HG02571 (cell line): Measurements from ENCODE around the gene LRRK2.
"Not testable (repeated sequence)": the region's sequence is repeated elsewhere in the genome, so short reads cannot be mapped to it uniquely, and the experiment has no call there.

Experiments
- ATAC-seq: cut with Tn5 transposase; IDR thresholded peaks from one replicate; pipeline ENCODE4 v1.9.1; 2021; ENCODE audit warnings: mild to moderate bottlenecking, moderate library complexity; ENCODE audit not compliant: unreplicated experiment

Gene LRRK2

DNA sequence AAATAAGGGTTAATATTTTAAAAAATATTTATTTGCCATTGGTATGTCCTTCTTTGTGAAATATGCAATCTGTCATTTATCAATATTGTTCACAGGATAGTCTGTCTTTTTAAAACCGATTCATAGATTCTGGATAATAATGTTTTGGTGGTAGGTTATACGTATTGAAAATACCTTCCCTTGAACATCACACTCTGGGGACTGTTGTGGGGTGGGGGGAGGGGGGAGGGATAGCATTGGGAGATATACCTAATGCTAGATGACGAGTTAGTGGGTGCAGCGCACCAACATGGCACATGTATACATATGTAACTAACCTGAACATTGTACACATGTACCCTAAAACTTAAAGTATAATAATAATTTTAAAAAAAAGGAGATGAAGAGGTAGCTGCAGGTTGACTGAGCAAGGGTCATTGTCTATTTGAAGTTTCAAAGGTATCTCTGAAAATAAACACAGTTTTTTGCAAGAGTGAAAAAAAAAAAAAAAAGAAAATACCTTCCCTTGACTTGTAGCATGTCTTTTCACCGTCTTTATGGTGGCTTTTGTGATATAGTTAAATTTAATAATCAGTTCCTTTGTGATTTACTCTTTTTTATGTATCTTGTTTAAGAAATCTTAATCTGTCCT, 19.8 kb downstream of the LRRK2 start:
- ATAC-seq: not testable (repeated sequence)

DNA sequence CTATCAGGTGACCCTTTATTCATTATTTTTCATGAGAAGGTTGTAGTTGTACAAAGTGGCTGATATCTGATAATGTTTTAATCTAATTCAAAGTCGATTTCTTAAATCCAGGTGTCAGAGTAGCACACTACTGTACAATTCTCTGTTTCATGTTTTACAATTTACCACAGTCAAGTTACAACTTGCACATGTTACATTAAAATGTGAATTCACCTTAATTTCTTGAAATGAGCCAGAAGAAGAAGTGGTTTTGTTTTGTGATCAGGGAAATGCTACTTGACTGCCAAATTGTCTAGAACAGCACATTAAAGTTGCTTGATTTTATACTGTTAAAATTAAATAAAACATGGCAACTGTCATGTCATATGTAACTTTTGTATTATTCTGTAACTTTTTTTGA, 23.2 kb downstream of the LRRK2 start:
- no peak for ATAC-seq

DNA sequence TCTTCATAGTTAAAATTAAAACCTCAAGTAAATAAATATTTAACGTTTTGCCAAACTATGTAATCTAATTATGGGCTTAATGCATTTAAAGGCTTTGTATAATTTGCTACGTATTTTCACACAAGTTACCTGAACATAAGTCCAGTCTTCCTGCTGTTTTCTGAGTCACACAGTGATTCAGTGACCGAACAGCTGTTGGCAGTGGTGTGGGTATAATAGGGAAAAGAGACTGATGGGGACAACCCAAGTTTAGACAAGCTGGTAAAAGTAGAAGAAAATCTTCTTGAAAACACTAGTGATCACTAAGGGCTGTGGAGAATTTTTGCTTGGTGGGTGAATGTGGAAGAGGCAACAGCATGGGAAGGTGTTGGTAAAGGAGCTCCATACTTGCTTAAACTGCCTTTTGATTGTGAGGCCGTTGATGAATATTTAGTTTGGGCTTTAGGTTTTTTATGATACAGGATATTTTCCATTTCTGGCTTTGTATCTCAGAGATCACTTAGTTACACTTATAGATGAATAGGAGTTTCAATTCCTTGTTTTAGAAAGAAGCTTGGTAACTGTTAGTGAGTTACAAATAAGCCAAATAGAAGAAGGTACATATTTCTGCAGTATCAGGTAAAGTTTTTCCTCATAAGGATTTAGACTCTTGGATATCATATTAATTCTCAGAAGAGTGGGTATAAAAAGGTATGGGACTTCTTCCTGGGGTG, 23.9 kb downstream of the LRRK2 start:
- ATAC-seq: no peak

DNA sequence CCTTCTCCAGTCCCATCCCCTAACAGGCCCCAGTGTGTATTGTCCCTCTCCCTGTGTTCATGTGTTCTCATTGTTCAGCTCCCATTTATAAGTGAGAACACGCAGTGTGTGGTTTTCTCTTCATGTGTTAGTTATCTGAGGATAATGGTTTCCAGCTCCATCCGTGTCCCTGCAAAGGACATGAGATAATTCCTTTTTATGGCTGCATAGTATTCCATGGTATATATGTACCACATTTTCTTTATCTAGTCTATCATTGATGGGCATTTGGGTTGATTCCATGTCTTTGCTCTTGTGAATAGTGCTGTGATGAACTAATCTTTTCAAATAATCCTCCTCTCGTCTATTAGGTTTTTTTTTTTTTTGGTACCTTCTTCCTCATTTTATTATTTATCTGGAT, 25.9 kb downstream of the LRRK2 start:
- ATAC-seq: not testable (repeated sequence)

DNA sequence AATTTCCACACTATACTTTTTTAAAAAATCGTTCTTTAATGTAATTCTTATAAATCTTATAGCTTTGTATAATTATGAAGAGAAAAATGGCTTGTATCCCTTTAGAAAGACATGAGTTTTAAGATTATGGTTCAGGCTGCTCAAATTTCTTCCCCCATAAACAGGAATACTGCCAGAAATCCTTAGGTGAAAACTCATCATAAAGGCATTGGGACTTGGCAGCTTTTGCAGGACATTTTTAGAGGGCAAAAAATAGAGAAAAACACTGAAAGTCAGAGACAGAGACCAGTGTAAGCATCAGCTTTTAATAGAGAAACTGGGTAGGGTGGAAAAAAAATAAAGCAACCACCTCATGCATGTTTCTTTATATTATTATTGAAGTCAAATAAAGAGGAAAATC, 29.1 kb downstream of the LRRK2 start:
- no peak for ATAC-seq

DNA sequence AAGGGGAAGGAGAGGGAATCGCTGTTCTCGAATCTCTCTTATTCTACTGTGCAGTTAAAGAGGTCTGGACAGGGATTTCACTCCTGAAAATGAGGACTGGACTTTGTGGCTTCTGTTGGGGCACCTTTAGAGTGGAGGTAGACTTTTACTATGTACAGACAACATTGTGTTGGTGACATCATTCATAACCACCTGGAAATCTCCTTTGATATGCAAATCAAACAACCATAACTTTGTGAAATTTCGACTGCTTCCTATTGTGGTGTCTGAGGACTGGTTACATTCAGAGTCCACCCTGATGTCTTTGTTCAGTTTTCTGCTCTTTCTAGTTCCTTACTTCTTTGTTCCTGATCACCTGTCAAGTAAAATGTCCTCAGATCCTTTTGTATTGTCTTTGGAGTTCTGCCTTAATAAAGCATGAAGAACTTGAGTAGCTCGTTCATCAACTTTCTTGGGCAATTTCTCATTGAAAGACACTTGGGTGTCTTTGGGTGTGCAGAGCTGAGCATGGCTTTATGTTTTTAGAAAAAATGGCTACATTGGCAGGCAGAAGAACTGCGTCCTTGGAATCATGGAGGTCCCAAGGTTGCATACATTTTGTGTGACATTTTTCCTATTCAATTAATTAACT, 29.8 kb downstream of the LRRK2 start:
- ATAC-seq: no peak

DNA sequence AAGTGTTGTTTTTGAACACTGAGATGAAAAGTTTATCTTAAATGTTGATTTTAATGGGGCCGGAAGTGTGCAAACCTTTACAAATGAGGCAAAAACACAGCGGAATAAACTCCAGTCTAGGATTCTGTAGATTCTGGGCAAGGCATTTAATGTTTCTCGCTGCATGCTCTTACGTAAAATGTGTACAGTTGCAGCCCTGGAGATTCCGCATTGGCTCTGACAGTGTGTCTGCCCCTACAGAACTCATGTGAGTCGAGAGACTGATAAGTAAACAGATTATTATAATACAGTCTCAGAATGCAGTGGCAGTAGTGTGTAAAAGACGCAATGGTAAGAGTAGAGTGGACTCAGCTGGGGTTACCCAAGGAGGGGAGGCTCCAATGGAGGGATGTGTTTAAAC, 33.6 kb downstream of the LRRK2 start:
- no peak for ATAC-seq

DNA sequence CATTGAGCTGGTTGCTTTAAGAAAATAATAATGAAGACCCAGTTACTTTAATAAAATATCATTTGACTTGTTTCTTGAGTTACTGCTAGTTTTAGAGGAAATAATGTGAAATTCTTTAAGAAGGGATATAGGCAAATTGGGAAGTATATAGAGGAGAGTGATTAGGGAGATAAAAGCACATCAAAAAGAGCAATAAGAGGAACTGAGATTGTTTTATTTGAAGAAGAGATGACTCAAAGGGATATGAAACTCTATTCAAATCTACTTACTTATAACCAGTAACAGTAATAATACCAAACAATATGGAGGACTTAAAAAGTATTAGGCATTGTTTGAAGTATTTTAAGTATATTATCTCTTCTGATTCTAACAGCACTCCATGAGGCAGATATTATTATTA, 37.1 kb downstream of the LRRK2 start:
- ATAC-seq: peak; percentile 61

DNA sequence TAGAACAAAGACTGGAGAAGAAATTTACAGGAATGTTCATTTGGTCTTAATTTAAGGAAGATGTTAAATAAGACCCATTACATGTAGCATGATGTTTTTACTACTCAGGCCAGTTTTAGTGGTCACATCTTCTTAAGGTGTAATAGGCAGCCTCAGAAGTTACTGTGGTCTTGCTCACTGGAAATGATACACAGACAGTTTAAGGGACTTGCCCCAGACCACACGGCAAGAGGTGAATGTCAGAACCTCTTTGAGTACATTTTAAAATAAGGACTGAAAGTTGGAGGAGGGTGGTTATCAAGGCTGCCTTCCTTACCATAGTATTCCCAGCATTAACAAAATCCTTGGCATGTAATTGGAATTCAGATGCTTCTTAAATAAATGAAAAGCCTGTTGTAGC, 37.9 kb downstream of the LRRK2 start:
- peak; percentile 75 for ATAC-seq

DNA sequence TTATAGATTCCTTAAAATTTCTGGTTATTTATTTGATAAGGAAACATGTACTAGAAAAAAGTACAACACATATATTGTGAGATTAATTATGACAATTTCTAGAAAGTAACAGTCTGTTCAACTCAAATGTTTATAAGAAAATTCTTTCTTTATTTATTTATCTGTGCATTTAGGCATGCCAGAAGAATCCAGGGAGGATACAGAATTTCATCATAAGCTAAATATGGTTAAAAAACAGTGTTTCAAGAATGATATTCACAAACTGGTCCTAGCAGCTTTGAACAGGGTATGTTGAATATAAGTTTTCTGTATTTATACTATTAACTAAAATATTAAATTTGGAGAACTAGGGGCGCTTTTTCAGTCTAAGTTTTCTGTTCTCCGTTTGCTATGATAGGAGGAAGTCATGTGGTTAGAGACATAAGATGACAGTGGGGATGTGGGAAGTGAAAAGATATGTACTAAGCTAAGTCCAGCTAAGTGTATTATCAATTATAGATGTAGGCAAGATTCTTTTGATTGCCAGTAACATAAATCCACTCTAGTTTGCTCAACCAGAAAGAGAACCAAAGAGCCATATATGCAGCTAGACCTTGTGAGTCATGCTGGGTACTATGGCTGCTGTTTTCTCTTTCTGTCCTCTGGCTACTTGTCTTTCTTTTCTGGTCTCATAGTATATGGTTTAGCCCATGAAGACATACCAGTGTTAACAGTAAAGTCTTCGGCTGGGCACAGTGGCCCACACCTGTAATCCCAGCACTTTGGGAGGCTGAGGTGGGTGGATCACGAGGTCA, 39.0 kb downstream of the LRRK2 start:
- no peak for ATAC-seq

DNA sequence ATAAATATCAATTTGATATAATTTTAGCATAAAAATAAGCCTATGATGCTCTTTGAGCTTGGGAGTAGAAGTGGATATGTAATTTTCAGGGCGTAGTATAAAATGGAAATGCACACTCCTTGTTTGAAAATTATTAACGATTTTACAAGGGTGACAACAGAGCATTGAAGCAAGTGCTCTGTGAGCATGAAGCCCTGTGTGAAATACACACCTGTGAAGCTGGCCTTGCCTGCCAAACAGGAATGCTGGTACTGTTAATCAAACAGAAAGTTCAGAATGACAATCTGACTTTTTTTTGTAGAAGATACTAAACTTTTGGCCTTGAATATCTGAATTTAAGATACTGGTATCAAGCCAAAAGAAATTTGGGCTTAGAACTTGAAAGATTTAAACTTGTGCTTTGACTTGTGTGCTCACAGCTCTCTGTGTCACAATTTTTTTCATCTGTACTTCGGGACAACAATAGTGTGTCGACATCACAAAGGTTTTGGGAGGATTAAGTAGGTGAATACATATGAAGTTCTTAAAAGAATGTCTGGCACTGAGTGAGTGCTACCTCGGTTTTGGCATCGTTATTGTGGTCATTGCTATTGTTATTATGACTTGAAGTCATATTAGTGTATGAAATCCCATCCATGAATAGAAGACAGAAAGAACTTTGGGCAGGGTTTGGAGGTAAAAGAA, 47.3 kb downstream of the LRRK2 start:
- no peak for ATAC-seq

DNA sequence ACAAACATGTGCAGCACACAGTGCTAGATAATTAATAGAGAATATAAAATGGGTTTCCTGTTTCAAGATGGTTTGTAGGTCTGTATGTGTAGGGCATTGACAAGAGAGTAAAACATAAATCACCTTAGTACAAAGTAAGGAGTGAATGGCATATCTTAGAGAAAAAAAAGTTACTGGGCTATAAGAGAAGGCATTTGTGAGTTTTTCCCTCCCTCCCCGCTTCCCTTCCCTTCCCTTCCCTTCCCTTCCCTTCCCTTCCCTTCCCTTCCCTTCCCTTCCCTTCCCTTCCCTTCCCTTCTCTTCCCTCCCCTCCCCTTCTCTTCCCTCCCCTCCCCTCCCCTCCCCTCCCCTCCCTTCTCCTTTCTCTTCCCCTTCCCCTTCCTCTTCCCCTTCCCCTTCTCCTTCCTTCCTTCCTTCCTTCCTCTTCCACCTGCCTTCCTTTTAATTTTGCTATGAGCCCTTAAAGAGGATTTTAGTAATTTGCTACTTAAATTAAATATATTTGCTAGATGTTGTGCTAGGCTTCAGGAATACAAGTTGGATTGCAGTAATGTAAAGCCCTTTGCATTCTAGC, 57.1 kb downstream of the LRRK2 start:
- no peak for ATAC-seq

DNA sequence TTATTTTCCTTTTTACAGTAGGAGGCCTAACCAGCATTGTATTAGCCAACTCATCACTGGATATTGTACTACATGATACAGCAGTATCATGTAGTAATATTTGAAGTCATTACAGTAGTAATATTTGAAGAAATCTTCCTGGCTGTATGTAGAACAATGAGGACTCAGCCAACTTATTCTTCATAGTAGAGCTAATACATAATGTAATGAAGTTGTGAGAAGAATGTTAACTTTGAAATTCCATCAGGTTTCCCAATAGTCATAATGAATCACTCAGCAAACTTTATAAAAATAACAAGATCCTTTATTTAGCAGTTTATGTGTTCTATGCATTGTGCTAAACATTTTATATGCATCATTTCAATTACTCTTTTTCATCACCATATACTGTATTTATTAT, 61.8 kb downstream of the LRRK2 start:
- no peak for ATAC-seq

DNA sequence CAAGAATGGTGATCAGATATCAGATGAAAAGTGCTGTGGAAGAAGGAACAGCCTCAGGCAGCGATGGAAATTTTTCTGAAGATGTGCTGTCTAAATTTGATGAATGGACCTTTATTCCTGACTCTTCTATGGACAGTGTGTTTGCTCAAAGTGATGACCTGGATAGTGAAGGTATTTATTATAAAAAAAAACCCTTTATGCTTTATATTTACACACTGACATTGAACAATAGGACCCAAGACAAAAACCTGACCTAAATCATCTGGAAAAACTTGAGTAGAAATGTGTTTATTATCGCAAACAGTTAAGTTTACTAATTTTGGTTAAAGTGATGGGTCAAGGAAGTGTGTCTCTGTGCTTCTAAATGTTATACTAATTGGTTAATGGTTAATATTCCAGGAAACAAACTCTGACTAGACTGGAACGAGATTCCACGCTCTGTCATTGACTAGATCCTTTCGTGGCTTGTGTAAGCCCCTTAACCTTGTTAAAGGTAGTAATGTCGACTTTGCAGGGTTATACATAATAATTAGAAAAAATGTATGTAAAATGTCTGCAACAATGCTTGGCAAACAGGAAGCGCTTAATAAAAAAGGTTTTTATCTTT, 62.7 kb downstream of the LRRK2 start:
- no peak for ATAC-seq

DNA sequence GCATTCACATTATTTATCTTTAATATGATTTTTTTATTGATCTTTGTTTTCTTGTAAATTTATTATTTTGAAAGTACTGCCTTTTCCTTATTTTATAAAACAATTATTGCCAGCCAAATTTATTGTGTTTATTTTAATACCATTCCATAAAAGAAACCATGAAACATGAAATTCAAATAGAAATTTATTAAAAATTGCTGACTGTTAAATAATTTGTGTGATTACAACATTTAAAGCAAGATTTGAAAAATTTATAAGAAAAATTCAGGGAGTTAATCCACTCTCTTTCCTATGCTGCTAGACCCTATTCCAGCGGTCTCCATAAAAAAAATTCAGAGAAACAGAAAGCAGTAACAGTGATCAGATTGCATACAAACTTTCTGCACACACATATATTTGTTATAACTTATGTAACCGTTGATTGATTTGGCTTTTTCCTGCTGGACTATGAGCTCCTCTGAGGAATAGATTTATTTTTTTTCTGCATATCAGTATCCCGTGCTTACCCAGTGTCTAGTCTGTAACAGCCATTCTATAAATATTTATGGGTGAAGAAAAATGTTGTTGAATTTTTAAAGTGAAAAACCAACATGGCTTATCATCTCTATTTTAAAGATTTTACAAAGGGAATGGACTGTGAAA, 68.1 kb downstream of the LRRK2 start:
- ATAC-seq: no peak

DNA sequence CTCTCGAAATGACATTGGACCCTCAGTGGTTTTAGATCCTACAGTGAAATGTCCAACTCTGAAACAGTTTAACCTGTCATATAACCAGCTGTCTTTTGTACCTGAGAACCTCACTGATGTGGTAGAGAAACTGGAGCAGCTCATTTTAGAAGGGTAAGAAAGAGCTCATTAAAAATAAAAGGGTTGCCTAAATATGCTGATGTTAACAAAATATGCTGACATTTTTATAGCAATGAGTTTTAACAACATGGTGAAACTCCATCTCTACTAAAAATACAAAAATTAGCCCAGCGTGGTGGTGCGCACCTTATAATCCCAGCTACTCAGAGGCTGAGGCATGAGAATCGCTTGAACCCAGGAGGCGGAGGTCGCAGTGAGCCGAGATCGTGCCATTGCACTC, 73.5 kb downstream of the LRRK2 start:
- no peak for ATAC-seq

DNA sequence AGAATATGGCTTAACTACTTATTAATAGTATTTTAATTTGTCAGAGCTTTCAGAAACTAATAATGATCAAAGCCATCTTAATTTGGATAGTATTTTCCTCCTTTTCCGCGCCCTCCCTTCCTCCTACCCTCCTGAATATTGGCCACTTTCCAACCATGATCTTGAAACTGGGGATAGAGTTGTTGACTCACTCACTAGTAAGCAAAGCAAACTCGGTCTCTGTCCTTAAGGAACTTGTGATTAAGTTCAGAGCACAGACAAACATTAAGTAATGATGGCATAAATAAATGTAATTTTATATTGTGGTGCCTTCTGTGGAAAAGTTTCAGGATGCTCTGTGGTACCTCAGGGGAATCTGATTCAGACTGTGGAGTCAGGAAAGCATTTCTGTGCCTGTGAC, 75.7 kb downstream of the LRRK2 start:
- no peak for ATAC-seq

DNA sequence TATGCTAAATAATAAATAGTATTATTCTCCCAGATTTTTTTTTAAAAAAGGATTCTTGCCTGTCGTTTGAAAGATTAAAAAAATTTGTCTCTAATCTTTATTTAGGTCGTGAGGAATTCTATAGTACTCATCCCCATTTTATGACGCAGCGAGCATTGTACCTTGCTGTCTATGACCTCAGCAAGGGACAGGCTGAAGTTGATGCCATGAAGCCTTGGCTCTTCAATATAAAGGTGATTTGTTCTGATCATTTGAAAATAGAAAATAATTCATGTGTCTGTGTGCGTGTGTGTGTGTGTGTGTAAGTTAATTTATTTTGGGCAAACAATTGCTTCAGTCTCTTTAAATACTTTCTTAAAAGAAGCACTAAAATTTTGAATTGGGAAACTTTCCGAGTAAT, 84.2 kb downstream of the LRRK2 start:
- no peak for ATAC-seq

DNA sequence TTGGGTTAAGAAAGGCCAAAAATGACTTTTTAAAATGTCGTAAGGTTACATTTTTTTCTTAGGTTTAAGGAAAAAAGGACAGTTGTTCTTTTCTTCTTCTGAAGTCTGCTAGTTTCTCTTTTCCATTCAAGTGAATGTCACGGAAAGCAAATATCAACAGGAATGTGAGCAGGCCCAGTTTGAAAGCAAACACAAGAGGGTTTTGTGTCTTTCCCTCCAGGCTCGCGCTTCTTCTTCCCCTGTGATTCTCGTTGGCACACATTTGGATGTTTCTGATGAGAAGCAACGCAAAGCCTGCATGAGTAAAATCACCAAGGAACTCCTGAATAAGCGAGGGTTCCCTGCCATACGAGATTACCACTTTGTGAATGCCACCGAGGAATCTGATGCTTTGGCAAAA, 85.4 kb downstream of the LRRK2 start:
- ATAC-seq: no peak

DNA sequence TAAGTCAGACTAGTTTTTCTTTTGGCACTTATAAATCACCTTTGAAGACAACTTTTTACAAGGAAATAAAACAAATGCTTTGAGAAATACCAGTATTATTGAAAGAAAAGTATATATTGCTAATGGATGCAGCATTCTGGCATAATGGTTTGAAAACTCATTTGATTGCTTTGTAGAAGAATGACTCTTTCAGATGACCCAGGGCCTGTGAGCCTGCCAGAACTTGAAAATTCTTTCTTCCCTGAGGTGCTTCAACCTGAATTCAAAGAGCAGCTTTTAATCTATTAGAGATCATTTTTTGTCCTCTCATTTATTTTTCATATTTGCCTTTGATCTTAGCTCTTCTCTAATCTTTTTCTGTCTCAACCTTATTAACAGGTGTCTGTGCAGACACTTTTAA, 87.4 kb downstream of the LRRK2 start:
- no peak for ATAC-seq
